Keratinocyte (primary cell): ENCODE results near the gene TNS1. TPM values are rescaled to one million over a fixed set of nuclear protein-coding genes. Genes with fewer than 3 reads are reported as not detected.

Experiments used
- DNase-seq: peaks from one replicate; pipeline ENCODE4 v3.0.0-alpha.2; 2011; ENCODE audit warnings: low read depth, missing footprints, low spot score
- FAIRE-seq: peaks from 2 replicates; lab custom pipeline; 2011; peaks lifted over from hg19 to GRCh38; lab: Jason Lieb, UNC
- H2AFZ ChIP-seq: 2 replicates; pipeline ENCODE4 v1.6.0; 2012; ENCODE audit warnings: low read length, control low read depth, inconsistent platforms; ENCODE audit not compliant: control insufficient read depth
- H3K27ac ChIP-seq: 2 replicates; pipeline ENCODE4 v1.5.1; 2011; ENCODE audit warnings: low read length; ENCODE audit not compliant: control insufficient read depth, insufficient read depth
- H3K27me3 ChIP-seq: 3 replicates; pipeline ENCODE4 v1.6.0; 2011; ENCODE audit warnings: low read length; ENCODE audit not compliant: control insufficient read depth, insufficient read depth; ENCODE audit errors: extremely low read depth
- H3K36me3 ChIP-seq, 2 experiments: 2 replicates in 1 of 2; 3 replicates in 1 of 2; pipeline ENCODE4 v1.5.1; 2011; ENCODE audit warnings: low read length in 2 of 2, mild to moderate bottlenecking in 1 of 2; ENCODE audit not compliant: control insufficient read depth in 2 of 2, insufficient read depth in 2 of 2; ENCODE audit errors: extremely low read depth in 1 of 2
- H3K4me1 ChIP-seq: 3 replicates; pipeline ENCODE4 v1.5.1; 2011; ENCODE audit warnings: low read length; ENCODE audit not compliant: control insufficient read depth, insufficient read depth; ENCODE audit errors: extremely low read depth
- H3K4me2 ChIP-seq: 3 replicates; pipeline ENCODE4 v1.6.0; 2011; ENCODE audit warnings: low read depth, low read length; ENCODE audit not compliant: control insufficient read depth, insufficient read depth; ENCODE audit errors: extremely low read depth
- H3K4me3 ChIP-seq, 3 experiments: fragments of 200-600 bp in 1 of 3; sonication (generic) in 1 of 3; 2 replicates in 2 of 3; 3 replicates in 1 of 3; pipeline ENCODE4 v1.5.1; 2011 to 2016; ENCODE audit warnings: low read length in 3 of 3, mild to moderate bottlenecking in 3 of 3, control low read depth in 2 of 3, inconsistent platforms in 1 of 3, low read depth in 1 of 3, mixed read lengths in 1 of 3, mixed run types in 1 of 3, moderate library complexity in 1 of 3; ENCODE audit not compliant: control insufficient read depth in 2 of 3, insufficient read depth in 2 of 3; ENCODE audit errors: extremely low read depth in 1 of 3
- H3K79me2 ChIP-seq: 2 replicates; pipeline ENCODE4 v1.6.0; 2012; ENCODE audit warnings: low read length; ENCODE audit not compliant: control insufficient read depth, insufficient read depth
- H3K9ac ChIP-seq: 3 replicates; pipeline ENCODE4 v1.6.0; 2011; ENCODE audit warnings: low read length; ENCODE audit not compliant: control insufficient read depth, insufficient read depth; ENCODE audit errors: extremely low read depth
- H3K9me1 ChIP-seq: 3 replicates; pipeline ENCODE4 v1.6.0; 2011; ENCODE audit warnings: low read length; ENCODE audit not compliant: control insufficient read depth, insufficient read depth; ENCODE audit errors: extremely low read depth
- H3K9me3 ChIP-seq: 2 replicates; pipeline ENCODE4 v1.5.1; 2012; ENCODE audit warnings: low read depth, low read length; ENCODE audit not compliant: control insufficient read depth
- H4K20me1 ChIP-seq: 3 replicates; pipeline ENCODE4 v1.6.0; 2011; ENCODE audit warnings: low read length; ENCODE audit not compliant: control insufficient read depth, insufficient read depth; ENCODE audit errors: extremely low read depth
- EZH2 ChIP-seq: IDR thresholded peaks from one replicate; pipeline ENCODE4 v1.6.1; 2012; ENCODE audit warnings: inconsistent platforms, mild to moderate bottlenecking, low read length, moderate library complexity
- dilution Hi-C: fragments of 300-500 bp; cut with MboI; formaldehyde crosslinking; loops from one replicate; pipeline ENCODE4 v1.7.0; 2020; ENCODE audit warnings: low sequenced_read_pairs; ENCODE audit not compliant: extremely low pct_ligation_motif_present
- polyA plus RNA-seq, 5 experiments: library from polyadenylated mRNA; depleted of rRNA in 3 of 5; stranded (reverse) in 3 of 5; stranded (forward) in 1 of 5; unstranded in 1 of 5; fragments of >200 nt; gene quantifications; 1 replicate in 1 of 5; 2 replicates in 3 of 5; 3 replicates in 1 of 5; pipeline versions ENCODE4 v1.2.1 to v1.2.3, GENCODE V29; 2011 to 2012; ENCODE audit warnings: missing spikeins in 2 of 5, low read depth in 1 of 5, low replicate concordance in 1 of 5
- TF ChIP-seq, protein P1 (sequence below), 3 experiments: IDR thresholded peaks in 1 of 3; conservative IDR thresholded peaks in 1 of 3; optimal IDR thresholded peaks in 1 of 3; 2 replicates in 2 of 3; 3 replicates in 1 of 3; pipeline versions ENCODE3 to v1.5.1; 2011; ENCODE audit warnings: low read length in 3 of 3, mild to moderate bottlenecking in 3 of 3, moderate library complexity in 2 of 3, control low read depth in 1 of 3, inconsistent platforms in 1 of 3; ENCODE audit not compliant: insufficient read depth in 2 of 3; ENCODE audit errors: extremely low read depth in 1 of 3

The TNS1 gene
- polyA plus RNA-seq, 1 donor (not counting 4 experiments of a cell fraction or from before 2014, with no cell fraction given) = 2.5 TPM

DNA sequence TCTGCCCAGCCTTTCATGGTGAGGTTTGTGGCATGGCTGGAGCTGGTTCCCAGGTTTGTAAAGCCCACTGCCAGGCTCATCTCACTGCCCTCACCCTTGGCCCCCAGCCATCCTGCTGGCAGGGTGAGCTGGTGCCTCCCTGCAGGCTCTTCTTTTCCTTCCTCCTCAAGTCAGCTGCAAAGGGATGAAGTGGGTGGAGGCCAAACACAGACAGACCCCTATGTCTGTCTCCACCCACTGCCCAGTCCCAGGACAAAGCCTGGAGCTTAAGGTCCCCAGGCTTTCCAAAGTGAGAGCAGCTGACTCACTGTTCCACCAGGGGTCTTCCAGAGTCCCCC is 92.0 kb downstream of the TNS1 start:
- Histone ChIP-seq H2AFZ (no peak overlapping the region), H3K4me1 (no peaks in the 10 kb centered on the region), H3K9me1 (no peaks in the 10 kb centered on the region), H3K9ac (no peak overlapping the region), H3K4me2 (no peak overlapping the region), H3K27ac (no peak overlapping the region), H4K20me1 (peaks cover 4% of the 10 kb centered on the region), H3K9me3 (no peaks in the 10 kb centered on the region), H3K27me3 (peaks cover 30% of the 10 kb centered on the region), H3K79me2 (no peaks in the 10 kb centered on the region), H3K4me3 (no peak overlapping the region), H3K36me3 (no peaks in the 10 kb centered on the region)
- TF ChIP-seq EZH2 = no peak
- TF ChIP-seq, protein P1, sequence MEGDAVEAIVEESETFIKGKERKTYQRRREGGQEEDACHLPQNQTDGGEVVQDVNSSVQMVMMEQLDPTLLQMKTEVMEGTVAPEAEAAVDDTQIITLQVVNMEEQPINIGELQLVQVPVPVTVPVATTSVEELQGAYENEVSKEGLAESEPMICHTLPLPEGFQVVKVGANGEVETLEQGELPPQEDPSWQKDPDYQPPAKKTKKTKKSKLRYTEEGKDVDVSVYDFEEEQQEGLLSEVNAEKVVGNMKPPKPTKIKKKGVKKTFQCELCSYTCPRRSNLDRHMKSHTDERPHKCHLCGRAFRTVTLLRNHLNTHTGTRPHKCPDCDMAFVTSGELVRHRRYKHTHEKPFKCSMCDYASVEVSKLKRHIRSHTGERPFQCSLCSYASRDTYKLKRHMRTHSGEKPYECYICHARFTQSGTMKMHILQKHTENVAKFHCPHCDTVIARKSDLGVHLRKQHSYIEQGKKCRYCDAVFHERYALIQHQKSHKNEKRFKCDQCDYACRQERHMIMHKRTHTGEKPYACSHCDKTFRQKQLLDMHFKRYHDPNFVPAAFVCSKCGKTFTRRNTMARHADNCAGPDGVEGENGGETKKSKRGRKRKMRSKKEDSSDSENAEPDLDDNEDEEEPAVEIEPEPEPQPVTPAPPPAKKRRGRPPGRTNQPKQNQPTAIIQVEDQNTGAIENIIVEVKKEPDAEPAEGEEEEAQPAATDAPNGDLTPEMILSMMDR (optimal IDR thresholded peaks at IDR 0.05 in 1 of 3, IDR thresholded peaks at IDR 0.05 in 1 of 3, conservative IDR thresholded peaks at IDR 0.05 in 1 of 3; ENCODE audit: extremely low read depth in 1 of 3, insufficient read depth in 2 of 3, low read length in 3 of 3) = no peak
- no peak for FAIRE-seq
- dilution Hi-C loops = no loop called here
- DNase-seq = no peak

DNA sequence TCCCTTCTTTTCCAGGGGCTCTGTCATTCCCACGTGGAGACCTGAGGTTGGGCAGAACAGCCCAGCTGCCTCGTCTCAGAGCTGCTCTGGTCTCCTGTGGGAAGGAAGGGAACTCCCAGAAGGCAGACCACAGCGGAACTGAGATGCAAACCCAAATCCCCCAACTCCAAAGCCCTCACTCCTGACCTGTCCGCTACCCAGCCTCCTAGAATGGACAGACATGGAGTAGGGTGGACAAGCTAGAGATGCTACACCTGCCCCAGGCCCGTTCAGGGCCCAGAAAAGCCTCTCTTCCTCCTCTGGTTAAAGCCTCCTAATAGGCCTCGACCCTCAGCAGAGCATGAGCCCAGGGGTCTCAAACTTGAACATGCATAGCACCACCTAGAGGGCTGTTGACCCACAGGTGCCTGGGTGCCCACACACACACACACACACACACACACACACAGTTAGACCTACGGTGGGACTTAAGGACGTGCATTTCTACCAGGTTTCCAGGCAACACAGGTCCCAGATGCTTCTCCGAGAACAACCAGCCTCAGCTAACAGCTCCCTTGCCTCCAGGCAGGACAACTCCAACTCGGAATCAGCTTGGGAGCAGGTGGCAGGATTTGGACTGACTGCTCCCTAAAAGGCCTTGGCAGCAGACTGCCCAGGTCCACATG is 93.5 kb downstream of the TNS1 start:
- H4K20me1 ChIP-seq = peaks cover 4% of the 10 kb centered on the region
- H3K4me3 ChIP-seq = no peak overlapping the region
- no peak overlapping the region for H2AFZ ChIP-seq
- TF ChIP-seq, protein P1 (optimal IDR thresholded peaks at IDR 0.05 in 1 of 3, IDR thresholded peaks at IDR 0.05 in 1 of 3, conservative IDR thresholded peaks at IDR 0.05 in 1 of 3; ENCODE audit: extremely low read depth in 1 of 3, insufficient read depth in 2 of 3, low read length in 3 of 3) = peak in 1 of 3 experiments; percentile 35
- TF ChIP-seq EZH2 = no peak
- DNase-seq = no peak
- no peak overlapping the region for H3K27ac ChIP-seq
- H3K4me1 ChIP-seq = no peaks in the 10 kb centered on the region
- FAIRE-seq = no peak
- dilution Hi-C loops = no loop called here
- no peaks in the 10 kb centered on the region for H3K9me3 ChIP-seq
- H3K9me1 ChIP-seq = no peaks in the 10 kb centered on the region
- no peaks in the 10 kb centered on the region for H3K79me2 ChIP-seq
- no peak overlapping the region for H3K9ac ChIP-seq
- H3K36me3 ChIP-seq = no peaks in the 10 kb centered on the region
- H3K4me2 ChIP-seq = no peak overlapping the region
- peaks cover 45% of the 10 kb centered on the region for H3K27me3 ChIP-seq
